Renal pelvis (tissue), 12 donors: Measurements from ENCODE around the gene STXBP3. TPM values are rescaled to one million over a fixed set of nuclear protein-coding genes. Genes with fewer than 3 reads are reported as not detected.
"Not testable (repeated sequence)": the region's sequence is repeated elsewhere in the genome, so short reads cannot be mapped to it uniquely, and the experiment has no call there.

Source experiments
- DNase-seq: peaks from one replicate; pipeline ENCODE4 v3.0.0-alpha.2; 2013
- long read RNA-seq, 16 experiments: transcript quantifications; one replicate each; lab custom pipeline, GENCODE V29; 2026
- polyA plus RNA-seq, 3 donors: library from polyadenylated mRNA; unstranded; fragments of 120-200 nt; gene quantifications; one replicate each; pipeline ENCODE4 v1.2.1, GENCODE V29; 2013; ENCODE audit not compliant: insufficient read length in 3 of 3

Gene STXBP3, protein sequence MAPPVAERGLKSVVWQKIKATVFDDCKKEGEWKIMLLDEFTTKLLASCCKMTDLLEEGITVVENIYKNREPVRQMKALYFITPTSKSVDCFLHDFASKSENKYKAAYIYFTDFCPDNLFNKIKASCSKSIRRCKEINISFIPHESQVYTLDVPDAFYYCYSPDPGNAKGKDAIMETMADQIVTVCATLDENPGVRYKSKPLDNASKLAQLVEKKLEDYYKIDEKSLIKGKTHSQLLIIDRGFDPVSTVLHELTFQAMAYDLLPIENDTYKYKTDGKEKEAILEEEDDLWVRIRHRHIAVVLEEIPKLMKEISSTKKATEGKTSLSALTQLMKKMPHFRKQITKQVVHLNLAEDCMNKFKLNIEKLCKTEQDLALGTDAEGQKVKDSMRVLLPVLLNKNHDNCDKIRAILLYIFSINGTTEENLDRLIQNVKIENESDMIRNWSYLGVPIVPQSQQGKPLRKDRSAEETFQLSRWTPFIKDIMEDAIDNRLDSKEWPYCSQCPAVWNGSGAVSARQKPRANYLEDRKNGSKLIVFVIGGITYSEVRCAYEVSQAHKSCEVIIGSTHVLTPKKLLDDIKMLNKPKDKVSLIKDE
- 10 to 100 TPM; 53.6 to 70.9 (median 69.5) TPM for polyA plus RNA-seq
- long read RNA-seq, donor 1, transcript STXBP3-201 (19 exons, 2,478 nt), result major isoform, 13 of 21 reads
- long read RNA-seq, donor 1, partial matches to known transcripts, result 7 of 21 reads
- long read RNA-seq, donor 1, other reads (novel, unspliced or antisense), result 0 of 21 reads
- long read RNA-seq, donor 2, transcript STXBP3-201 (19 exons, 2,478 nt), result major isoform, 12 of 12 reads
- long read RNA-seq, donor 2, partial matches to known transcripts, result 0 of 12 reads
- long read RNA-seq, donor 2, other reads (novel, unspliced or antisense), result 0 of 12 reads
- long read RNA-seq, donor 3, transcript STXBP3-201 (19 exons, 2,478 nt), result major isoform, 8 of 8 reads
- long read RNA-seq, donor 3, partial matches to known transcripts, result 0 of 8 reads
- long read RNA-seq, donor 3, other reads (novel, unspliced or antisense), result 0 of 8 reads
- long read RNA-seq, donor 4, transcript STXBP3-201 (19 exons, 2,478 nt), result major isoform, 8 of 13 reads
- long read RNA-seq, donor 4, partial matches to known transcripts, result 5 of 13 reads
- long read RNA-seq, donor 4, other reads (novel, unspliced or antisense), result 0 of 13 reads
- long read RNA-seq, donor 5, partial matches to known transcripts, result 0 of 3 reads
- long read RNA-seq, donor 5, other reads (novel, unspliced or antisense), result 0 of 3 reads
- long read RNA-seq, donor 6, transcript STXBP3-201 (19 exons, 2,478 nt), result major isoform, 14 of 14 reads
- long read RNA-seq, donor 6, partial matches to known transcripts, result 0 of 14 reads
- long read RNA-seq, donor 6, other reads (novel, unspliced or antisense), result 0 of 14 reads
- long read RNA-seq, donor 7, transcript STXBP3-201 (19 exons, 2,478 nt), result major isoform, 15 of 29 reads
- long read RNA-seq, donor 7, partial matches to known transcripts, result 14 of 29 reads
- long read RNA-seq, donor 7, other reads (novel, unspliced or antisense), result 0 of 29 reads
- long read RNA-seq, donor 8, result 0 reads
- long read RNA-seq, donor 9, transcript STXBP3-201 (19 exons, 2,478 nt), result major isoform, 11 of 12 reads
- long read RNA-seq, donor 9, partial matches to known transcripts, result 0 of 12 reads
- long read RNA-seq, donor 9, other reads (novel, unspliced or antisense), result 0 of 12 reads
- long read RNA-seq, donor 10, transcript STXBP3-201 (19 exons, 2,478 nt), result major isoform, 7 of 26 reads
- long read RNA-seq, donor 10, partial matches to known transcripts, result 17 of 26 reads
- long read RNA-seq, donor 10, other reads (novel, unspliced or antisense), result 0 of 26 reads
- long read RNA-seq, donor 11, transcript STXBP3-201 (19 exons, 2,478 nt), result major isoform, 9 of 14 reads
- long read RNA-seq, donor 11, partial matches to known transcripts, result 5 of 14 reads
- long read RNA-seq, donor 11, other reads (novel, unspliced or antisense), result 0 of 14 reads
- long read RNA-seq, donor 12, transcript STXBP3-201 (19 exons, 2,478 nt), result major isoform, 18 of 40 reads
- long read RNA-seq, donor 12, partial matches to known transcripts, result 21 of 40 reads
- long read RNA-seq, donor 12, other reads (novel, unspliced or antisense), result 0 of 40 reads
- long read RNA-seq, donor 13, transcript STXBP3-201 (19 exons, 2,478 nt), result major isoform, 5 of 5 reads
- long read RNA-seq, donor 13, partial matches to known transcripts, result 0 of 5 reads
- long read RNA-seq, donor 13, other reads (novel, unspliced or antisense), result 0 of 5 reads
- long read RNA-seq, donor 14, result 0 reads
- long read RNA-seq, donor 15, transcript STXBP3-201 (19 exons, 2,478 nt), result major isoform, 20 of 35 reads
- long read RNA-seq, donor 15, partial matches to known transcripts, result 12 of 35 reads
- long read RNA-seq, donor 15, other reads (novel, unspliced or antisense), result 0 of 35 reads
- long read RNA-seq, donor 16, transcript STXBP3-201 (19 exons, 2,478 nt), result major isoform, 11 of 32 reads
- long read RNA-seq, donor 16, partial matches to known transcripts, result 20 of 32 reads
- long read RNA-seq, donor 16, other reads (novel, unspliced or antisense), result 0 of 32 reads

DNA sequence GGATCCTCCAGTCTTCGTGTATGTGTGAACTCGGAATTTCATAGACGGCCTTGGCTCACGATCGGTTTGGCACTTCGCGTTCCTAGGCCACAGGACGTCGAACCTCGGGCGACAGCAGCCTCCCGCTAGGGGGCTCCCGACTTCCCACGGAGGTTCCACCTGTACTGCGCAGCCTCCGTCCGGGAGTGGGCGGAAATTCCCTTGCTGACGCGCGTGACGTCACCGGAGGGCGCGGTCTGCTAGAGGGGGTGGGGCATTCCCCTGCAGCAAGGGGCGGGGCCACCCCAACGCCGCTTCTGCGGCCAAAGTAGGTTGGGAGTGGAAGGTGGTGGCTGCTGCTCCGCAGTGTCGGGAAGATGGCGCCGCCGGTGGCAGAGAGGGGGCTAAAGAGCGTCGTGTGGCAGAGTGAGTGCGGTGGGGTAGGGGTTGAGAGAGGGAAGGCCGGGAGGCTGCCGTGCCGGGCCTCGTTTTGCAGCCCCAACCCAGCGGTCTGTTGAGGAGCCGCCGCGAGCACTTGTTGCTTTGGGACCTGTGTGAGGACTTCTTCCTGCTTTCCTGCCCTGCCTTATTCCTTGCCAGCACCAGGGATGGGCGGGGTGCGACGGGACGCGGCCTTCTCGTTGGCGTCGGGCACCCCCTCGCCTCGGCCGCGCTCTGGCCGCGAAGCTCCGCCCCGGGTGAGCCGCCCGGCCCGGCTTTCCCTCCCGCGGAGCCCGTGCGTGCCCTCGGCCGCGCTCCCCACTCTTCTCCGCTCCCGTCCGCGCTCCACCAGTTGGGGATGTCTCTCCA is at the start of gene STXBP3:
STXBP3 (plus strand) TSS at position 293 of the 789 bp plus-strand sequence; CDS start at position 357, 64 bp downstream.
- peak; percentile 95 for DNase-seq

DNA sequence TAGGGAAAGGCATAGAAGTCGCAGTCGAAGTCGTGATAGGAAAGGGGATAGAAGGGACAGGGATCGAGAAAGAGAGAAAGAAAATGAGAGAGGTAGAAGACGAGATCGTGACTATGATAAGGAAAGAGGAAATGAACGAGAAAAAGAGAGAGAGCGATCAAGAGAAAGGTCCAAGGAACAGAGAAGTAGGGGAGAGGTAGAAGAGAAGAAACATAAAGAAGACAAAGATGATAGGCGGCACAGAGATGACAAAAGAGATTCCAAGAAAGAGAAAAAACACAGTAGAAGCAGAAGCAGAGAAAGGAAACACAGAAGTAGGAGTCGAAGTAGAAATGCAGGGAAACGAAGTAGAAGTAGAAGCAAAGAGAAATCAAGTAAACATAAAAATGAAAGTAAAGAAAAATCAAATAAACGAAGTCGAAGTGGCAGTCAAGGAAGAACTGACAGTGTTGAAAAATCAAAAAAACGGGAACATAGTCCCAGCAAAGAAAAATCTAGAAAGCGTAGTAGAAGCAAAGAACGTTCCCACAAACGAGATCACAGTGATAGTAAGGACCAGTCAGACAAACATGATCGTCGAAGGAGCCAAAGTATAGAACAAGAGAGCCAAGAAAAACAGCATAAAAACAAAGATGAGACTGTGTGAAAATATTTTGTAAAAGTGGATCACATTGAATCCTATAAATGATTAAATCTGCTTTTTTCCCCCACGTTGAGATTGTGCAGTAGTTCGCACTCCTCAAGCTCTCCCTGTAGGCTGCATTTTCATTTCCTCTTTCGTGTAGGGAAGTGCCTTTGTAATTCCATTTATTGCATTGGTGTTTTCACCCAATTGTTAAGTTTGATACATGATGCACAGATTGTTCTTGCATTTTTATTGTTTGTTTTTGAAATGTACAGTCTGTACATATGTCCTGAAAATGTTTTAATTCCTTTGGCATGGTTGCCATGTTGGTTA is 46.8 kb upstream of the STXBP3 start:
- no peak for DNase-seq

DNA sequence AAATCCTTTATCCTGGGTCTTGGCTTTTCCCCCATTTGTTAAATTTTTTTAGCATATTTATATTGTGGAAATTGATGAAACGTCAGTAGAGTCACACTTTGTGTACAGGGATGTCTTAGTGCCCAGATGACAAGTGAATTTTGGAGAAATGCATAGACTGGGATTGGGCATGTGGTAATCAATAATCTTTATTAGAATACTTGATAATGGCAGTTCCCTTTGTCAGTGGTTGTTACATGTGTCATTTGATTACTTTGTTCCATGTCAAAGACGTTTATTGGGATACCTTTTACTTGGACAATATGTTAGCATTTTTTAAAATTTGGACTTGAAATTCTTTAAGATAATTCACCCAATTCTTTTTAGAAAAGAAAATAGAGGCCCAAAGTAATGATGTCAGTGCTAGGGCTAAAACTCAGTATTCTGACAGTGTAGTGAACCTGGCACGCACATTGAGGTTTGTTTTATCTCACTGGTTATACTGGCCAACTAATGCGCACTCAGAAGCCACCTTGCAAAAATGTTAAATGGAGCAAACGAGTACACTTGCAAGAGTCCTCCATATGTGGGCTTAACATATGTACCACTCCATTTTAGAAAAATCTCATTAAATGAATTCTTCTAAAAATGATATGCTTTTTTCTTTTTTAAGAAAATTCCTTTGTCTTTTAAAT is 45.2 kb upstream of the STXBP3 start:
- DNase-seq, result no peak

DNA sequence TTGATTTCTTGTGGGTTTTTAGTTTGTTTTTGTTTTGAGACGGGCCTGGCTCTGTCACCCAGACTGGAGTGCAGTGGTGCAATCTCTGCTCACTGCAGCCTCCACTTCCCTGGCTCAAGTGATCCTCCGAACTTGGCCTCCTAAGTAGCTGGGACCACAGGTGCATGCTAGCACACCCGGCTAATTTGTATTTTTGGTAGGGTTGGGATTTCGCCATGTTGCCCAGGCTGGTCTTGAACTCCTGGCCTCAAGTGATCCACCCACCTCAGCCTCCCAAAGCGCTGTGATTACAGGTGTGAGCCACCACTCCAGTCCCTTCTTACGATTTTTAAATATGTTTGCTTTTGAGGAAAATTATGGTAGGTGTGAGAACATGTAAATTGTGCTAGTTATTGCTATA is 44.4 kb upstream of the STXBP3 start:
- not testable (repeated sequence) for DNase-seq

DNA sequence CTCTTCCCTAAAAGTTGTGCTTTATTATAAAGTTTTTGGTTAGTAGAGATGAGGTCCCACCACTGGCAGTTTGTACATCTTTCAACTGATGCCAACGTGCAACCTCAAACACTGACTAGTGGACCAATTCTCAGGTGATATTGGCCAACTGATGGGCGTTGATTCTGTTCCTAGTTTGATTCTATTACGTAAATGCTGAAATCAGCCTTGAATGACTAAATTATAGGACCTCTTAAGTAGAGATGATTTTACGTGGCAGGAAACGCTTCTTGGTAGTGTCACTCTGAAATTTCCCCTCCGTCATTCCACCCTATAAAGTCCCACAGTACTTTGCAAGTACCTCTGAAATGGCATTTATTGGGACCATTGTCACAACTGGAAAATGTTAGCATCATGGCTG is 42.5 kb upstream of the STXBP3 start:
- DNase-seq, result no peak

DNA sequence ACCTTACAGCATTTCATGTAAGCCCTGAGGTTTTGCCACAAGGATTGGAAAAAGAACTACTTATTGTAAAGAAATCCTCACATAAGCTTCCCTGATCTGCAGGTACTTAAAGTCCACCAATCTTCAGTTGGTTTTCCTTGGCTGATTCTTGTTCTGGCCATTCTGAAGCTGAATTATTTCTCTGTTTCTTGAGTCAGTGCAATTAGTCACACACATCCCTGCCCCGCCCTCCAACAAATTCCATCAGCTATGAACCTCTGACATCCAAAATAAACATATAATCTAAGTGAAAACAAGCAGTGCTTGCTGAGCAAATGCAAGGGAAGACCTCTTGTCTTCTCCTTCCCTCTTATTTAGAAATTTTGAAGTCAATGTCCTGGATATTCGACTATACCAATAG is 42.0 kb upstream of the STXBP3 start:
- no peak for DNase-seq

DNA sequence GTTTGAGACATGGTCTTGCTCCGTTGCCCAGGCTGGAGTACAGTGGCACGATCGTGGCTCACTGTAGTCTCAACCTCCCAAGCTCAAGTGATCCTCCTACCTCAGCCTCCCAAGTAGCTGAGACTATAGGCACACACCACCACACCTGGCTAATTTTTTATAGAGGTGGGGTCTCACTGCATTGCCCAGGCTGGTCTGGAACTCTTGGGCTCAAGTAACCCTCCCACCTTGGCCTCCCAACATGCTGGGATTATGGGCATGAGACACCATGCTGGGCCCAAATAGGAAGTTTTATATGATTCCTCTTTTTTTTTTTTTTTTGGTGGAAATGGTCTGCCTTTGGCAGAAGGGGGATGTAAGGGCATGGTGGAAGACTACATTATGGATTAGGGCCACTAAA is 39.8 kb upstream of the STXBP3 start:
- DNase-seq, result no peak

DNA sequence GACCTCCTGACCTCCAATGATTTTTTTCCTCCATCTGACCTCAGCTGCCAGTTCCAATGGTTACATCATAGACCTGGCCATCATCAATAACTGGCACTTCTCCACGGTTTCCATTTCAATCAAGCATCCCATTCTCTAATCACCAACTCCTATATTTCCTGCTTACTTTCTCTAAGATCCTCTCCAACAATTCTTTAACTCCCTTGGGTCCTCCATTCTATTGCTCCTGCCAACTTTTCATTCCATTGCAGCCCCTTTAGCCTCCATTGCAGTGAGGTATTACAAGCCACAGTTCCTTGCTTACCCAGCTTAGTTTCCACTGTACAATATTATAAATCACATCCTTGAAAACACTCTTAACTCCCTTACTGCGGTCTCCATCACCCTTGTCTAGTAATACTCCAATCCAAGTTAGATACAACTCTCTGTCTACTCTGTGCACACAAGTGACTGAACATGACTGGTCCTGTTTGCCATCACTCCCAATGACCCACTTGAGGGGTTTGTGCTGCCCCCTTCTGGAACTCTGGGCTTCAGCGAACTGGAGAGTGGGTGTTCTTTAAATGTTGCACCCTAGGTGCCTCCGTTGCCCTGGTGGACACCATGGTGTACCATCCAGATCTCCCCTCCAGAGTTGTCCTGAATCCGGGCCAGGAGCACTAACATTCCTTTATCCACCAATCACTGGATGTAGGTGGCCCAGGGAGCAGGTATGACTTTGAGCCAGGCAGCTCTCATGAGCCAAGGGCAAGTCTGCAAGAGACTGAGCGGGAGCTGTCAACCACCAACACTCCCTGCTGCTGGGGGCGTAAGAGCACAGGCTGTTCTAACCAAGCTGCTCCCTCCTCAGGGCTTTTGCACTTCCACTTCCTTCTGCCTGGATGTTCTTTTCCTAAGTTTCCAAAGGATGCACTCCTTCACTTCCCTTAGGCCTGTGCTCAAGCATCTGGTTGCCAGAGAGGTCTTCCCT is 37.5 kb upstream of the STXBP3 start:
- no peak for DNase-seq

DNA sequence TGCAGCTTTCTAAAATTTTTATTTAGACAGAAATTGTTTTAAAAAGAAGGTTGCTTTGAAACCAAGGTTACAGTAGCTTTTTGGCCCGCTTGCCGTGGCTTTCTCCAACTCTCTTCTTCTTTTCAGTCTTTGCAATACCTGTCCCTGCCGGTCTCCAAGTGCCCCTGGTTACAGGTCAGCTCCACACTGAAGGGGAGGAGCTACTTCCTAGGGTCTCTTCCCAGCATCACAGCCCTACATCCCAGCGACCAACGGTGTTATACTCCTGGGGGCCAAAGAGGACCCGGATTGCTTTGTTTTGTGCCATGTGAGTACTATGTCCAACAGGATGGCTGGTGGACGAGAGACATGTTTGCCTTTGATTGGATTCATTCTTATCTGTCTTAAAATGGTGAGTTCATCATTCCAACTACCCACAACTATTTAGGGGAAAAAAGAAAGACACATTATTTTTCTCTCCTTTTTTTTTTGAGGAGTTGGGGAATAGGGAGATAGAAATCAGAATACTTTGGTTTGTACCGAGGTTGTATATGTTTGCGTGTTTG is 33.8 kb upstream of the STXBP3 start, which contains the start of gene FNDC7:
FNDC7 (plus strand) TSS at position 303 of the 545 bp plus-strand sequence; CDS start at position 329, 26 bp downstream.
- DNase-seq, result no peak

DNA sequence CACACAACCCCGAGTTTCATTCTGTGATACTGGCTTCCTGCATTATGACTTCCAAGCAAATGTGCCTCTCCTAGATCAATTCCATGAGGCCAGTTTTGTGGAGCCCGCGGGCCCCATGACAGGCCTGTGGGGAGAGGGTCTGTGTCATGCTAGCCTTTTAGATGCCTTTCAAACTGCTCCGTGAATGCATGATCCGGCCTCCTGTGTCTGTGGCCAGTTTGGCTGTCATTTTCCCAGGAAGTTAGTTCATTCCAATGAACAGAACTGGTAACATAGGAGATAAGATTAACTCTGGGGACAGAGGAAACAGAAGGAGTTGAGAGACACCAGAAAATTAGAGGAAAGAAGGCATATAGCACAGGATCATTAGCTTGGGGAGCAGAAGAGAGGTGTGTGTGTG is 30.5 kb upstream of the STXBP3 start:
- DNase-seq, result no peak

DNA sequence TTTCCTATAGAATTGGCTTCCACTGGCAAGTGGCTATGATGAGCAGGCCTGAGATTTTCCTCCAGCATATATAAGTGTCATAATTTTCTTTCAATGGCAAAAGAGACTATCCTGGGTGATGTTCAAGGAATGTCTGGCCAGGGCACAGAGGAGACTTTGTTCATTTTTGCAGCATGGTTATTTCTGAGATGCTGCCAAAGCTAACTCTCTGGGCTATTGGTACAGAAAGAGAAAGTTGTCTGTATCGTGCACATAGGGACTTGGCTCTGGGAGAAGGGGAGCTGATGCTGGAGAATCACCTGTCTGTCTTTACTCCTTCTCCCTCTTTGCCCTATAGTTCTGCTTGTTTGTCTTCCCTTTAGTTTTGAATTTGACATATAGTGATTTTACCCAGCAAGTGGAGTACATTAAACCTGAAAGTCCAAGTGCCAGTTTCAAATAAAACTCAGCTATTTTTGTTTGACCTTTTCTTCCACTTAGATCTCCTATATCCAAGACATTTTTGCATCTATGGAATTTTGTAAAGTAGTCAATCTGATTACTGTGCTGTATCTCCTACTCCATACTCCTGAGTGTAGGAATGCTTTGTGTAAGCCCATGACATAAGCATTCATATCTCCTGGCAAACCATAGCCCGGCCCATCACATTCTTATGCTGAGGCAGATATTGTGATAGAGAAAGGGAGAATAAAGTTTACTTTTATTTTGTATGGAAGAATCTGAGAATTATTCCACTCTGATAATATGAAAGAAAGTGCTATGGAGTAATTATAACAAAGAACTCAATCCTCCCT is 29.8 kb upstream of the STXBP3 start:
- DNase-seq, result no peak

DNA sequence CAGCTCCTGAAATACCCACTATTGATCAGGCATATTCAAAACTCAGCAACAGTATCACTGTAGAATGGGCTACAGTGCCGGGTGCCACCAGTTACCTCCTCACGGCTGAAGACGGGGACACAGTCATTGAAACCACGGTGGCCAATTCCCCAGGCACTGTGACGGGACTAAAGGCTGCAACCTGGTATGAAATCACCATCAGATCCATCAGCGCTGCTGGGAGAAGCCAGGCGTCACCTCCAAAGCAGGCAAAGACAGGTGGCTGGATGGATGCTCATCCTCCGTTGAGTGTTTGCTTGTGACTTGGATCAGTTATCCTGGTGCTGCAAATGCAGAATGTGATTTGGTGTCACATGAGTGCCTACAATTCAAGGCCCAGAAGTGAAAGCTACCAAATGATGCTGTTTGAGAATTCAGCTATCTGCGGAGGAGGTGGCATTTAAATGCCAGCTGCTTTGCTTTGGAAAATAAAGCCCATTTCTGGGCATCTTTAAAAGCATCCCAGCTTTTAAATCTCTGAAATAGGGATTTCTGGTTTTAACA is 28.6 kb upstream of the STXBP3 start:
- DNase-seq, result no peak

DNA sequence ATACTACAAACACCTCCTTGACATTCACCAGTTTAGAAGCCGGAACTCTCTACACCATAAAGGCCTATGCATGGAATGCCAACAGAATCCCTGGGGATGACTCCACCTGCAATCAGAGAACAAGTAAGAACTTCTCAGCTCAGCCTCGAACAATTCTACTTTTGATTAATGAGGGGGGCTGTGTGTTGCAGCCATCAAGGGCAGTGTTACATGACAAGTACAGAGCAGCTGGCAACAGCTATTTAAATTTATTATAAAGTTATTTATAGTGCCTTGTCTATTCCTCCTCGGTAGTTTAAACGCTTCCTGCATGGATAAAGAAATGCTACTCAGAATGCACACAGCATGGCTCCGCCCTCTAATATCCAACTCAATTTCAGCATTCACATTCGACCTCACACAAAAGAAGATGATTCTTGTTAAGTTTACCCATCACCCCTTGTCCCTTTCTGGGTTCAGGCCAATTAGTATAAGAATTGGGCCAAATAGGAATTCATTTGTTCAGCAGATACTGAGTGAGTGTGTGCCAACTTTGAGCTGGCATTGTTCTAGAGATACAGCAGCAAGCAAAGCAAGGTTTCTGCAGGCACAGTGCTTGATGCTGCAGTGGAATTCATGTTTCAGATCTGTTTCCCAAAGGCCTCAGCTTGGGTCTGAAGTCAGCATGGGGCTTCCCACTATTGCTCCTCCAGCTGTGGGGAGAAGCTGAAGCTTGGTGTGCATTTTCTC is 27.4 kb upstream of the STXBP3 start:
- DNase-seq, result no peak
